HG03139 (cell line): Measurements from ENCODE around the gene KCNIP4.

Experiments used
- ATAC-seq: cut with Tn5 transposase; IDR thresholded peaks from one replicate; pipeline ENCODE4 v1.9.1; 2021; ENCODE audit not compliant: unreplicated experiment

The KCNIP4 gene

DNA sequence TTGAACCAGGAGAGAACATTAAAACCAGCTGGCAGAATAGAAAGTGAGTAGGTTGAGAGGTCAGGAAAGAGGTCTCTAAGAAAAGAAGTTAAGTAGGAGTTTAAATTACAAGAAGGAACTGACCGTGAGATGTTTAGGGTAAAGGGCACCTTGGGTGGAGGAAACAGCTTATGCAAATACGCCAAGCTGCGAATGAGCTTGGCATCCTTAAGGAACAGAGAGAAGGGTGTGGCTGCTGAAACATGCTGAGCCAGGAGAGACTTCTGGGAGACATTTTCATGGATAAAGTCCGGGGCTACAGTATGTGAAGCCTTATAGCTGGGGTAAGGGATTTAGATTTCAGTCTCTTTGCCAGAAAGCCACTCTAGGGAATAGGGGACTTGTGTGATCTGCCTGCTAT is 249.1 kb downstream of the KCNIP4 start:
- no peak for ATAC-seq

GRCh38 chr4:21697583-21697982 is 251.0 kb downstream of the KCNIP4 start:
- ATAC-seq, result no peak

DNA sequence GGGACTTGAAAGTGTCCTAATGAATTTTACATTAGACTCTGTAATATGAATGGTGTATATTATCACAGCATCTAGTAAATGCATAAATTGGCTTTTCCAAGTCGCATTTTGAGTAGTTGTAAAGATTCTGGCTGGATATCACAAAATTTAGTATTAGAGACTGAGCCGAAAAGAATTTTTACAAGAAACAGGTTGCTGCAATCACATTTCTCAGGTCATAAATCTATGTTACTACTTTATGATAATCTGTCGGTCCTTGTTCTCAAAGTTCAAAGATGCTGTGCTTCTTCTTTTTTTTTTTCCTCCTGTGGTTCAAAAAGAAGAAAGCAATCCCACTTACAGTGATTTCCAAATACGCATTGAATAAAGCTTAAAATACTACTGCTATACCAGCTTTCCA is 253.4 kb downstream of the KCNIP4 start:
- ATAC-seq, result no peak

- ATAC-seq, result no peak
Observed at GRCh38 chr4:21692241-21692640, 256.3 kb downstream of the KCNIP4 start.

- no peak for ATAC-seq
Observed at GRCh38 chr4:21688596-21689265, 259.8 kb downstream of the KCNIP4 start.

- ATAC-seq, result no peak
Observed at GRCh38 chr4:21685911-21686310, 262.7 kb downstream of the KCNIP4 start.

GRCh38 chr4:21680326-21680898 is 268.2 kb downstream of the KCNIP4 start:
- no peak for ATAC-seq

DNA sequence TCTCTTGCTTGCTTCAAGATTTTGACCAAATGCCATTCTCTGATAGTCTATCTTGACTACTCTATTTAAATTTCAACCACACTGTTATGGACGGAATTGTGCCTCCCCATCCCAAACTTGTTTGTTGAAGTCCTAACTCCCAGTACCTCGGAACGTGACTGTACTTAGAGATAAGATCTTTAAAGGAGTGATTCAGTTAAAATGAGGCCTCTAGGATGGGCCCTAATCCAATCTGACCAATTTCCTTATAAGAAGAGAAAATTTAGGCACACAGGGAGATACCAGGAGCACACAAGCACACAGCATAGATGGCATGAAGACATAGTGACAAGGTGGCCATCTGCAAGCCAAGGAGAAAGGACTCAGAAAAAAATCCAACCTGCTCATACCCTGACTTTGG is 269.9 kb downstream of the KCNIP4 start:
- ATAC-seq, result no peak

GRCh38 chr4:21677173-21677572 is 271.4 kb downstream of the KCNIP4 start:
- no peak for ATAC-seq

DNA sequence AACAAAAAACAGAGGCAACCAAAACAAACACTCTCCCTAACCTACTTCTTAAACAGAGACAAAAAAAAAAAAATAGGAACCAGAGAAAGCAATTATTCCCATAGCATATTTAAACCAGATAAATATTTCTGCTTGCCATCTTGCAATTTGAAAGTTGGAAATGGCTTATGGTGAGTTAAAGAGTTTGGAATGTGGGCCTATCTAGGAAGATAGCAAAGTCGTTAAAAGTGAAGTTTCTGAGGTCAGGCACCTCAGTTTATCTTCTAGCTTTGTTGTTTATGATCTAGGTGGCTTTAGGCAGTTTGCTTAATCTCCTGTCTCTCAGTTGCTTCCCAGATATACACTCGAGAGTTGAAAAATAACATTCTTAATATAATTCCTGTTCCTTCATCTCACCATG is 284.2 kb downstream of the KCNIP4 start:
- ATAC-seq, result no peak

- no peak for ATAC-seq
Observed at GRCh38 chr4:21656832-21657231, 291.7 kb downstream of the KCNIP4 start.

- ATAC-seq, result no peak
Observed at GRCh38 chr4:21655031-21655430, 293.5 kb downstream of the KCNIP4 start.

GRCh38 chr4:21652508-21653231 is 295.9 kb downstream of the KCNIP4 start:
- no peak for ATAC-seq

GRCh38 chr4:21649391-21650090 is 299.0 kb downstream of the KCNIP4 start:
- no peak for ATAC-seq

- ATAC-seq, result no peak
Observed at GRCh38 chr4:21645776-21646175, 302.8 kb downstream of the KCNIP4 start.

GRCh38 chr4:21641696-21642095 is 306.9 kb downstream of the KCNIP4 start:
- no peak for ATAC-seq

DNA sequence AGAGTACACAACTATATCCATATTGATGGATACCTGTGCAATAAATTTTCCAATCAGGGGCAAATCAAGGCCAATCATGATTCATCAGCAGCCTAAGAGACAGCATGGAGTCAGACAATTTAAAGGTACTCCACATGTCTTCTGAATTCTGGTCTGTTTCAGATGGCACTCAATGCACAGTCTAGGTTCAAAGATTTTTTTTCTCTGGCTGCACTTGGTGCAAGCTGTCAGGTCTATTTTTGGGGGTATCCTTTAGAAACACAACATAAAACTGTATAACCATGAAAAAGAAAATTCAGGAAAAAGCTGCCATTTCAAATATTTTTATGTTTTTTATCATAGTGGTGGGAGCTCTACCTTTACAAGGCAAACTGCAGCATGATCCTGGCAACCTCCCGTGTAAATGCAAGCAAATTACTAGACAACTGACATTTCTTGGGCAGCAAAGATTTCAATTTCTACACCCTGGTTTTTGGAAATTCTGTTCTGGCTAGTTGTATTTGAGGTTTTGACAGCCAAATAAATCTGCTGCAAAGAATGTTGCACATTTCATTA is 310.3 kb downstream of the KCNIP4 start:
- ATAC-seq, result no peak

- no peak for ATAC-seq
Observed at GRCh38 chr4:21628916-21629610, 319.5 kb downstream of the KCNIP4 start.

DNA sequence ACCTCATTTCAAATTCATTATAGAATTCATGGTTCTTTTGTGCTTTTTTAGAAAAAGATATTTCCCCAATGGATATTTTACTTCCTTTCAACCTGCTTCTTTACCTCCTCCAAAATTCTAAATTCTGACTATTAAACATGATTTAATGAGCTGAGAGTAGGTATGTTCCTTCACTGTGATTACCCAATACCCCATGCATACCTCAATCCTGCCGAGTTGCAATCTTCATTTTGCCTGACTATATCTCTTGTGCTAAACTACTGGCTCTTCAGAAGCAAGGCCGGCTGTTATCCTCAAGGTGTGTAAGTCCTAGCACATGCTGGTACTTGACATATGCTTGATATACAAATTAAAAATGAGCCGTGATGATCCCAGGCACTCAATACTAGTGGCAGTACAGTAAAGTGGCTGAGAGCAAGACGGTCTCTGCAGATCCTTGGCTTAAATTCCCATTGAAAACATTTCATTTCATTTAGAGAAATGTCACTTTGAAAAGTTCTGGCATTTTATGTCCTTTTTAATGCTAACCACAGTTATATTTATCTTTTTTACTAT is 320.4 kb downstream of the KCNIP4 start:
- ATAC-seq, result no peak

- no peak for ATAC-seq
Observed at GRCh38 chr4:21625447-21625846, 323.1 kb downstream of the KCNIP4 start.

GRCh38 chr4:21605006-21605405 is 343.6 kb downstream of the KCNIP4 start:
- no peak for ATAC-seq
